MV-4-11 (cell line): ENCODE data around the gene NET1.
"Not testable (repeated sequence)": the region's sequence is repeated elsewhere in the genome, so short reads cannot be mapped to it uniquely, and the experiment has no call there.

ENCODE experiments used
- DNase-seq: peaks from one replicate; lab custom pipeline; 2025; lab: John Stamatoyannopoulos, UW

Gene NET1

DNA sequence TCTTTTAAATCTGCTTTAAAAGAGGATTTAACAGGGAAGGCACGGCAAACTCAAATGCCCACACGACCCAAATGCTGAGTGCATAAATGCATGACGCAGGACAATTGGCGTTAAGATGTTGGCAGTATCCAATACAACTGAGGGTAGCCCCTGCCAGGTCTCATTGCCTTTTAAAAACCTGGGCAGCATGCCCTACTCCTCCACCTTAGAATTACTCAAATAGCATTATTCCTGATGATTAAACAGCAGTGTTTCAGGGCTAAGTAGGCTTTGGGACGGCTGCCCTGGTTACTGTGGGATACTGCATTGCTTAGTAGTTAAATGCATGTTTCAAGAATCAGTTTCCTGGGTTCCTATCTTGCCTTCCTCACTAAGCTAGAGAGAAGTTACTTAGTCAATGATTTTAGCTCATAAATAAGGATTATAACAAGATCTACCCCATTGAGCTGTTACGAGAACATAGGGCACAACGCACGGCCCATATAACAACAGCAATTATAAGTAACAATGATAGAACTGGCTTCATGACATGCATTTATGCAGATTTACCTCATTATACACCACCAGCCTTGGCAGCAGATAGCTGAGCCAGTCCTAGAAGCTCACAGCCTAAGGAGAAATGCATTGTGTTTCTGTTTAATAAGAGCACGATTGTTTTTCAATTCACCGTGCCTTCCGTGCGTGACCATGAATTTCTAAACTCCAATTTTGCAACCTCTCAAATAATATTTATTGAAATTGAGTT lies 15.6 kb upstream of the NET1 start:
- no peak for DNase-seq

DNA sequence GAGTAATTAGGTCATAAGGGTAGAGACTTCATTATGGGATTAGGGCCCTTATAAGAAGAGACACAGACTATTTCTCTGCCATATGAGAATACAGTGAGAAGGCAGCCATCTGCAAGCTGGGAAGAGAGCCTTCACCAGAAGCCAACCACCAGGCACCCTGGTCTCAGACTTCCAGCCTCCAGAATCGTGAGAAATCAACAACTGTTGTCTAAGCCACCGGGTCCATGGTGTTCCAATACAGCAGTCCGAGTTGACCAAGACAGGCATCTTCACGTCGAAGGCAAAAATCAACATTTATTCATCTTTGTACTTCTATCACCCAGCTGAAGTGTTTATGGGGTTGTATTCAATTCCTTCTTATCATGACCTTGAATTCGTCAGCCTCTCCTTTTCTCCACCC lies 13.0 kb upstream of the NET1 start:
- DNase-seq = no peak

DNA sequence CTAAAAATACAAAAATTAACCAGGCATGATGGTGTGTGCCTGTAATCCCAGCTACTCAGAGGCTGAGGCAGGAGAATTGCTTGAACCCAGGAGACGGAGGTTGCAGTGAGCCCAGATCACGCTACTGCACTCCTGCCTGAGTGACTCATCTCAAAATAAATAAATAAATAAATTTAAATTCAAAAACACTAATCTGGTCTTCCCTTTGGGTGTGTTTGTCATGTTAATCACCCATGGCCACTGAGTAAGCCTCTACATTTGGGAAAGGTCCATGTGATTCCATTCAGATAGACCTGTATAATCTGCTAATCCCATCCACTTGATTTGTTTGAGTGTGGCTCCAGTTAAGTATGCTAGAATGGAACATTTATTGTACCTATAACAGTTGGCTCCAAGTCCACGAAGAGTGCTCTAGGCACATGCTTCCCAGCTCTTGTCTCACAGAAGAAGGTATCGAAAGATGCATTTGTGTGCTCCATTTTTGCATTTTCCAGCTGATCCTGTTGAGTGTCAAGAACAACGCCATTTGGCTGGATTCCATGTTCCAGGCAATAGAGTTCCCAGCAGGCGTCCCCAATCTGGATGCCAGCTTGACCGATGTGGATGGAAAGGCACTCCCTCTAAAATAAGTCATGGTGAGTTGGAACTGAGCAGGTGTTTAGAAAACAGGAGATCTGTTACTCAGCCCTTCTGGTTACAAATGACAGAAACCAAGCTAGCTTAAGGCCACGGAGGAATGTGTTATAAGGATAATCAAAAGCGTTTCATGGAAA lies 11.7 kb upstream of the NET1 start:
- no peak for DNase-seq

DNA sequence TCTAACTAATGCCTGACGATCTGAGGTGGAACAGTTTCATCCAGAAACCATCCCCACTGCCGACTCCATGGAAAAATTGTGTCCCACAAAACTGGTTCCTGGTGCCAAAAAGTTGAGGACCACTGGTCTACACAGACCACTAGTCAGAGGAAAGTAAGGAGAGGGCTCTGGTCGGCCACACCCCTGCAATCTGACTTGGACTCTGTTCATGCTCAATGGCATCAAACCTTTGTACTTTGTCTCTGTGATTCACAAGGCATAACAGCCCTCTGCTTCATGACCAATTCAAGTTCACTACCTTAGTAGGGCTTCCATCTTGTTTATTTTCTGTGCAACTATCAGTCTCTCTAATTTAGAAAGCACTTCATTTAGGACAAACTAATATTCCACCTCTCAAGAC lies 9.6 kb upstream of the NET1 start:
- DNase-seq = no peak

DNA sequence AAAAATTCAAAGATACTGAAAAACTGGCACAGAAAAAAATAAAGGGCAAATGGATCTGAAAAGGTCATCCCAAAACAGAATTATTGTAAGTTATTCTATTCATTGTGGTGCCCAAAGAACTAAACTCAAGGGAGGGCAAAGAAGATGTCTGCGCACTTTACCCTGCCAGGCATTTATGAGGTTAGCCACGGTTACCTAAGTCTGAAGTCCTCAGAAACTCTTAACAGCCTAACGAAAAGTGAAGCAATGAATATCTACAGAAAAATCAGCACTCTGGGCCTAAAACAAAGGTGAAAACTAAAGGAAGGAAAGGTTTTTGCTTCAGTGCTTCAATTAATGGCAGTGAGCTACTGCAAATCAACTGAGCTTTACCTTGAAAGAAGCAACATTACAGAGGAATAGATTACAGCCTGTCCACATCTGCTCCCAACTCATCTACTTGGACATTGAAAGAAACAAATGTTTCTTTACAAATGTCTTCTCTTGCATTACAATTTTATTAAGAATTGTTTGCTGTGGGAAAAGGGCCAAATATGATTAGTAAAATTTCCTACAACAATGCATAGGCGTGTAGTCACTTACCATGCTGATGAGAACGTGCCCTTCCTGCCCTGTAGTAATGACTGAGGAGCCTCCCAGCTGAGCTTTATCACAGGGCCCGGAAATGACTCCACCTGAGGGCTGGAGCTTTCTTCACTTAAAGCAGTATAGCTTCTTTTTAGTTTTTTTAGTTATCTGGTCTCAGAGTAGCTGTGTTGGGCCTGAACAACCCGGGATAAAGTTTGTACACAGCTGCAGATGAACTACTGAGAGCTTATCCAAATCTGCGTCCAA lies 7.9 kb upstream of the NET1 start, which contains the start of gene TUBAL3:
Gene TUBAL3, minus strand, starts transcription at position 621 of the 834 bp plus-strand sequence. Its CDS starts 36 bp downstream, at position 585.
- DNase-seq = no peak

DNA sequence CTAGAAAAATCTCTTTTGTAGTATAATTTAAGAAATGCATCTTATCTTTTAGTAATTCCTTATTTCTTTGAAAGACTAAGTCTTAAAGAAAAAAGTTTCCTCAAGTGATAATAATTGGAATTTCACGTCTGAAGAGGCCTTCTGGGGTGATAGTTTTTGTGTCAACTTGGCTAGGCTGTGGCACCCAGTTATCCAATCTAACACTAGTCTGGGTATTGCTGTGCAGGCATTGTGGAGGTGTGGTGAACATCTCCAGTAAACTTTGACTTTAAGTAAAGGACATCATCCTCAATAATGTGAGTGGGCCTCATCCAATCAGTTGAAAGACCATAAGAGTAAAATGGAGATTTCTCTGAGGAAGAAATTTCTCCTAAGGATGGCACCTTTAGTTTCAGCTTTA lies 5.4 kb upstream of the NET1 start:
- no peak for DNase-seq

DNA sequence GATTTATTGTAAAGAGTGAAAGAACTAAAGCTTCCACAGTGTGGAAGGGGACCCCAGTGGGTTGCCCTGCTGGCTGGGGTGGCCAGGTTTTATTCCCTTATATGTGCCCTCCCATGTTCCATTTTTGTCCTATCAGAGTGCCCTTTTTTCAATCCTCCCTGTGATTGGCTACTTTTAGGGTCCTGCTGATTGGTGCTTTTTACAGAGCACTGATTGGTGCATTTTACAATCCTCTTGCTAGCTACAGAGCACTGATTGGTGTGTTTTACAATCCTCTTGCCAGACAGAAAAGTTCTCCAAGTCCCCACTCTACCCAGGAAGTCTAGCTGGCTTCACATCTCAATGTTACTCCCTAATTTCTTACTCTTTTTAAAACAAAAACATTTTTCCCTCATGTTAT lies 1.6 kb upstream of the NET1 start:
- DNase-seq = not testable (repeated sequence)

DNA sequence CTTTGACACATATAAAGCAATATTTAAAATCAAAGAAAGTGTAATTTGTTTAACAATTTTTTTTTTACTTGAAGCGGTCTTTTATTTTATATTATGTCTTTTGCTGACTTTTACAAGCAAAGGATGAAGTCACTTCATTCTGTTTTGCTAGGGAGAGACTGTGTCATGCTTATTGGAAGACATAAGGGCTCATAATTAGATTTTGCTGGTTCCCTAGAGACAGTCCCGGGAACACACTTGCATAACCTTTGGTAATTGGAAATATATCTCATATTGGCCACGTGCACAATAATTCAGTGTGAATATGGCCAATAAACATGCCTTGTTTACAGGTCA lies 448 bp upstream of the NET1 start:
- no peak for DNase-seq

DNA sequence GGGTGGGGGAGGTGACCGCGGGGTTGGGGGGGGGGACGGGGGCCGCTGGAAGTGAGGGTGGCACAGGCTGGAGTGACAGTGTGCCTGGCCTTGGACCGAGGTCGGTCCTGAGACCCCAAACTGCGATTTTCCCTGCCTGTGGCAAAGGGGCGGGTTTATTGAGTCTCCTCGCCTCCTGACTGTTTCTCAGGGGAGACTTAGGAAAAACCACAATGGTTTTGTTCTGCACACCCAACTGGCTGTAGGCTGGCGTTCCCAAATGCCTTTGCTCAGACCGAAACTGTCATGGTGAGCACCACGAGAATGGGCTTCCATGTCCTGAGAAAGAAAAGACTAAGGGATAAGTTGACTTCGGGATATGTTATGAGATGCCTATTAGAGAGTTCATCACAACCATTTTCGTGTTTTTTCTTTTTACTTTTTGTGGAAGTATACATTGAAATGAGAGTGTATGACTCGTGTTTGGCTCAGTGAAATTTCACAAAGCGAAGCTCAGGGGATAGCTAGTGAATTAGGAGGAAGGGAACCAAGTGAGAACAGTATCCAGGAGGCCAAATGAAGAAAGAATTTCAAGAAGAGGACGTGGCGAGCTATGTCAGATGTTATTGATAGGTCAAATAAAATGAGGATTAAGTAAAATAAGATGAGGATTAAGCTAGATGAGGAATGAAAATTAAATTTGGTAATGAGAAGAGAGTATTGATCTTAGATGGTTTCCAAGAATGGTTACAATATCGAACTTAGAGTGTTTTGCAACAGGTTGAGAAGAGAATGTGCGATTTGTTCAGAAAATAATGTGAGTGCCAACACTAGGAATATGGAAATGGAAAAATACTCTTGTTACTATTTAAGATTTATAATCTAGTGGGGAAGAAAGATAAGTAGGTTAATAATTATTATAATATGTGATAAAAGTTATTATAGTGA lies 918 bp downstream of the NET1 start:
- DNase-seq = peak; percentile 35

DNA sequence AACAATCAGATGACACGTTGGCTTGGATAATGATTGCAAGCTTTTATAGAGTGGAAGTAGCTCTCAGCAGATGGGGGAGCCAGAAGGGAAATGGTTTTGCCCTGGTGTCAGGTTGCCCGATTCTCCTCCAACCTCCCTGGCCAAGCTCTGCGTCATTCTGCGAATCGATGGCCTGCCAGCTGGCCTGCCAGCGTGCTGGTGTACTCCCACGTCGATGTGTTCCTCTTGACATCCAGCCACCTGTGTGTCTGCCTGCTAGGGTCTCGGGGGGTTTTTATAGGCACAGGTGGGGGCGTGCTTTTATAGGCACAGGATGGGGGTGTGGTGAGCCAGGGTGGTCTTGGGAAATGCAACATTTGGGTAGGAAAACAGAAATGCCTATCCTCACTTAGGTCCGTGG lies 4.6 kb downstream of the NET1 start:
- DNase-seq = no peak

DNA sequence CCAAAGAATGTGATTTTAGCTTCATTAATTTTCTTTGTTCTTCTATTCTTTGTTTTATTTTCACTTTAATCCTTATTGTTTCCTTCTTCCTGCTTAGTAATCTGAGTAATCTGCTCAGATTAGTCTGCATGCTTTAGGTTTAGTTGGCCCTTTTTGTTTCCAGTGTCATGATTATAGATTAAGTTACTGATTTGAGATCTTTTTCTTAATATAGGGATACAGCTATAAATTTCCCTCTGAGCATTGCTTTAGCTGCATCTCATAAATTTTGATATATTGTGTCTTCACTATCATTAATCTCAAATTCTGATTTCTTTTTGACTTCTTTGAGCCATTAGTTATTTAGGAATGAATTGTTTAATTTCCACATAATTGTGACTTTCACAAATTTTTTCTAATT lies 6.2 kb downstream of the NET1 start:
- no peak for DNase-seq

DNA sequence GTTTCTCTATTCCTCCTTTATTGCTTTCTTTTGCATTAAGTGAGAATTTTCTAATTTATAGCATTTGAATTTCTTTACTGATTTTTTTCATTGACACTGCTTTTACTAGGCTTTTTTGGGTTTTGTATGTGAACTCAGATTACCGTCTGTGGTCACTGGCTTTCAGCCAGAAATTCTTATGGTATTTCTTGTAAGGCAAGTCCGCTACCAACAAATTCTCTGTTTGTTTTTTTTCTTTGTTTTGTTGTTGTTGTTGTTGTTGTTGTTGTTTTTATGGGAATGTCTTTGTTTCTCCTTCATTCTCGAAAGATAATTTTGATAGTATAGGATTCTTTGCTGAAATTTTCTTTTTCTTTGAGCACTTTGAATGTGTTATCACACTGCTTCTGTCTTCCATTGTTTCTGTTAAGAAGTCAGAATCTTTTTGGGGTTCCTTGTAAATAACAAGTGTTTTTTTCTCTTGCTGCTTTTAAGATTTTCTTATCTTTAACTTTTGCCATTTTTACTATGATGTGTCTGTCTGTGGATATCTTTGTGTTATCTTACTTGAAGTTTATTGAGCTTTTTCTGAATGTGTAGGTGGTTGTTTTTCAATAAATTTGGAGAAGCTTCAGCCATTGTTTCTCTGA lies 7.2 kb downstream of the NET1 start:
- no peak for DNase-seq

DNA sequence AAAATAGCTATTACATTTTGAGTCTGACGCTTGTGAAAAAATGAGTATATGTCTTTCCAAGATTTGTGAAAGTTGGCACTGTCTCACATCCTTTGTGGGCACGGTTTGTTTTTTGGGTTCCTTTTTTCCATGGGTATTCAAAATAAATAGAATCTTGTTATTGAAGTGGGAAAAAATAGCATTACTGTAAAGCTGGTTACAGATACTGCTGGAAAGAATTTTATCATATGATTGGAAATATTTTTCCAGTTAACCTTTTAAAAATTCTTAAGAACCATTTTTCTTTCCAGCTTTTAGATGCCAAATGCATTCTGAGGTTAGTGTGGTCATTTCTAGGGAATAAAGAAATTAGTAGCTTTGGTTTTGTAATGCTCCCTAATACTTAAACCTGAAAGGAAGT lies 11.4 kb downstream of the NET1 start:
- no peak for DNase-seq

DNA sequence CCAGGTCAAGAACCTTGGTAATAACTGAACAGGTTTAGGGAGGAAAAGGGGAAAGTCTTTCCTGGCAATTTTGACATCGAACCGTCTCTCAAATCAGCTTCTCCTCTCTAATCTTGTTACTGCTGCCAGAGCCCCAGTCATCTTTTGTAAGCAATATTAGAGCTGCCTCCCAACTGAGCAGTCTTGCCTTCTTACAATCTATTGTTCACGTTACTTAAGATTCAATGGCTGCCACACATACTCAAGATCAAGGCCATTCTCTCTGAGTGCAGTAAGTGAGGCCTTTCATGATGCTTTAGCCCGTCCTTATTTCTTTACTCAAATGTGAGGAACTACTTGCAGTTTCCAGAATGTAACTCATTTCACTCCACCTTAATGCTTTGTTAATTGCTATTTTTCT lies 12.4 kb downstream of the NET1 start:
- DNase-seq = no peak

DNA sequence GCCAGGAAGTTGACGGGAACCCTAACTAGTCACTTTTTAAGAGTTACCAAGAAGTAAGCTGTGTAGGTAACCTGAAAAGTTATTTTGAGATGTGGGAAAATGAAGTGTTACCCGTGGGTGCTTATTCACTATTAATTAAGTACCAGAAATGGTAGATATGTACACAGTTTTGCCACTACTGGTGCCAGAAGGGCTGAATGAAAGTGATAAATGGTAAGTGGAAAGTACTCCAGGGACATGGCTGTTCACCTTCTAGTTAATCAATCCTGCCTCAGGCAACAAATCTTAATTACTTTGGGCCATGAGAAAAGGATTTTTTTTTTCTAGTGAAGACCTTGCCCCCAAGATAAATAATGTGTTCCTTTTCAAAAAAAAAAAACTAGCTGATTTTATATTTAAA lies 15.8 kb downstream of the NET1 start:
- DNase-seq = no peak

DNA sequence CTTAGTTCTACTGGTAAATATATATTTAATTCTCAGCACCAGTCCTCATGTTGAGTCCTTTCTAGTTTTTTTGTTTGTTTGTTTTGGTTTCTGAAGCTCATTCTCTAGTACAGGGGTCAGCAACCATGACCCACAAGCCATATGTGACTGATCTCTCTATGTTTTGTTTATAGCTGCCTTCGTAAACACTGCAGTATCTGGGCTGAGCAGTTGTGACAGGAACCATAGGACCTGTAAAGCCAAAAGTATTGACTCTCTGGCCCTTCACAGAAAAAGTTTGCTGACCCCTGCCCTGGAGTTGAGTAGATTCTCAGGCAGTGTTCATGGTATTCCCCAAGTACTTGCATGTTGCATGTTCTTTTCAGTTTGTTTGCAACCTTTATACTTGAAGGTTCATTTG lies 20.8 kb downstream of the NET1 start:
- no peak for DNase-seq

DNA sequence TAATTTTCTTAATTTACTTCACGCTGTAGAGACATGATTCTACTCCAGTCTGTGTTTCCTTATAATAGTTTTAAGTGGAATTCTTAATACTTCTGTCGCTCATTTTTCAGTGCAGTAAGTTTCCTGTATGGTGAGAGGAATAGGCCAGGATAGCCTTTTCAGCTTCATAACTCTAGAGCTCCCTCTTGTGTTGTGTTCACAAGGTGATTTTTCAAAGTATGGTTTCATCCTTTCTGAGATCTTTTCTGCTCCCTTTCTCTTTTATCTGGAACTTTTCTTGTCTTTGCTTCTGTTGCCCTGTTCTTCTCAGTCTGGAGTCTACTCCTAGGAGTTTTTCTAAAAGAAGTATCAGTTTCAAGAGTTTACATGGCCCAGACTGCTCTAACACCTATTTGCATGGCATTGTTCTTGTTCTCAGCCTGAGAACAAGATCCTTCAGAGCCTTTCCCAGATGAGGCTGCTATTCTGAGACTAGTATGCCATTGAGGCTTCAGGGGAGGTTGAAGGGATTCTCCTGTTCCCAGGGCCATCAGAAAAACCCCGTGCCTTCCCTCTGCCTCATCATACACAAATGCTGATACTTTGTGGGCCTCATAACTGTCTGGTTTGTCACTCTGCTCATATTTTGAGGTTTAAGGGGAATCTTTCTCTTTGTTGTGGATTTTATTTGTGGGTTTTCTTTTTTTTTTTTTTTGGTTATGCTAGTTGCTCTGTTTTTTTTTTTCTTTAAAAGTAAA lies 21.8 kb downstream of the NET1 start:
- peak; percentile 35 for DNase-seq

DNA sequence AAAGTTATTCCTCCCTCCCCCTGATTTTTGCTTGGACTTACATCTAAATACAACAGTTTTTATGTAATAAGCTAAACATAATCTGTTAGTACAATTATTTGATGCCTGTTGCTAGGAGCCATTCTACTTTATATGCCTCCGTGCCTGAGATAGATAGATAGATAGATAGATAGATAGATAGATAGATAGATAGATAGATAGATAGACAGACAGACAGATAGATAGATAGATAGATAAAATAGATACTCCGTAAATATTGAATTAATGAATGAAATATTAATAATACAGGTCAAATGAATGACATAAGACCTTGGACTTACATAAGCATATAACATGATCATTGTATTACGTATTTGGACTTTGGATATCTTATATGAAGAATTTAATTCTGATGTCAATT lies 23.0 kb downstream of the NET1 start:
- DNase-seq = no peak

DNA sequence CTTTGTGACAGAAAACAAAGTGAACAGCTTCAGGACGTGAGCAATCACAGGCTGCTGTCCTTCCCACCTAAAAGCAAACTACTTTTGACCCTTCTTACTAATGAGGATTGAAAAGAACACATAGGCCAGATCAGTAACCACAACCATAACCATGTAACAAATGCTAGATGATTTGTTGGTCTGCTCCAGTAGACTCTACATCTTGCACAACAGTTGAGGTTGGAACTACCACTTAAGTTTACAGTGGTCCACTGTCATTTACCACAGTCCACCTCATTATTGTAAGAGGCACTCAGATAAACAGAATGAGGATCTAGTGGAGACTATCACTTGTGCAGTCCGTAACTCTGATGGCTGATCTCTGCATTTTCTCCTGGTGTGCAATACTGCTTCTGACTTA lies 27.8 kb downstream of the NET1 start:
- DNase-seq = peak; percentile 77

DNA sequence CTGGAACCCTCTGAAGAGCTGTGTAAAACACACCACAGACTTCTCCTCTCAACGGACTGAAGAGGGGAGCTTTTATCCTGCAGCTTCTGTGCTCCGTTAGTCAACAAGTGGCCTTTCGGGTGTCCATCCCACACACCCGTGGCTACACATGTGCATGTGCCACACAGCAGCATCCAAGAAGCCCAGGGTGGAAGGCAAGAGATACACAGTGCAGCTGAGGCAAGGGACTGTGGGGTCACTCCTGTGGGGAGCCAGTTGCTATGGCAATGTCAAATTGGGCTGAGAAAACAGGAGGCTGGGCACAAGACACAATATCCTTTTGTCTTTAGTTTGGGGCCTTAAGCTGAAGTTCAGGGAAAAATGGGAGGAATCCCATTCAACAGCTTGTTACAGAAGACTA lies 28.7 kb downstream of the NET1 start:
- no peak for DNase-seq
